ENCODE measurements around the gene VPS13A. TPM values are rescaled to one million over a fixed set of nuclear protein-coding genes. Genes with fewer than 3 reads are reported as not detected.

VPS13A gene
- 39.9 and 66.8 TPM in 2 replicates for total RNA-seq (ENCODE audit: low replicate concordance)

DNA sequence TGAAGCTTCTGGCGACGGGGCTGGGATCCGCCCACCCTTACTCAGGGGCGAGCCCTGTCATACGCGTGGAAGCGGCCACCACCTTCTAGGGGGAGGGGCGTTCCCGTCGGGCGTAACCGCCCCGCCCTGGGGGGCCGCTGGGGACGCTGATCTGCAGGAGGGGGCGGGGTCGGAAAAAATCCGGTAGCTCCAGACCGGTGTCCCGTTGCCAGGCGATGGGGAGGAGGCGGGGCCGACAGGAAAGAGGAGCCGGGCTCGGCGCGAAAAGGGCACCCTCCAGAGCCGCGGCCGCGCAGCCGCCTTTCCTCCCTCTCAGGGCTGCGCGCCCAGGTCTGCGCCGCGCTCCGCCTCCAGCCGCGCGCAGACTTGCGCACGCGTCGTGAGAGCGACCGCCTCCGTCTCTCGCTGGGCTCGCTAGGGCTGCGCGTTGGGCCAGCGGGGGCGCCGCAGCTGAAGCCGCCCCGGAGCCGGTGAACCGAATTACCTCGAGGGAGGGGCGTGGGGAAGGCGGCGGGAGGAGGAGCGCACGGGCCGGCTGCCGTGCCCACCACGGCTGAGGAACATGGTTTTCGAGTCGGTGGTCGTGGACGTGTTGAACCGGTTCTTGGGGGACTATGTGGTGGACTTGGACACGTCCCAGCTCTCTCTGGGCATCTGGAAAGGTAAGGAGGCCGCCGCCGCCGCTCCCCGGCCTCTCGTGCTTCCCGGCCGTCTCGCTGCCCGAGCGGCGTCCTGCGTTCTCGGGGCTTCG lies at the start of gene VPS13A:
TSS of gene VPS13A (plus strand) at position 392 of the 751 bp plus-strand sequence. CDS start at position 563, 171 bp downstream.
- Histone ChIP-seq H3K4me2 (peak within 1 kb of the TSS; percentile 88), H4K20me1 (ENCODE audit: low read depth) (peaks cover 20% of the 10 kb centered on the region), H3K4me1 (peaks cover 13% of the 10 kb centered on the region), H3K27ac (peak within 1 kb of the TSS; percentile 32), H3K27me3 (peaks cover 6% of the 10 kb centered on the region), H3K4me3 (peak within 1 kb of the TSS; percentile 76), H3K9ac (peak within 1 kb of the TSS; percentile 2), H3K36me3 (no peaks in the 10 kb centered on the region), H3K9me3 (ENCODE audit: low read depth) (no peaks in the 10 kb centered on the region), H3F3A (ENCODE audit: low read depth) (peaks cover 21% of the 10 kb centered on the region), H3K79me2 (ENCODE audit: low read depth) (peaks cover 45% of the 10 kb centered on the region), H2AFZ (replicated peaks) (peak within 1 kb of the TSS; percentile 90)
- DNase-seq (ENCODE audit: low spot score): peak; percentile 99
- Mint-ChIP-seq H3K27ac (peak within 1 kb of the TSS; percentile 59), H3K4me1 (peaks cover 27% of the 10 kb centered on the region), H3K4me3 (peak within 1 kb of the TSS; percentile 95), H3K36me3 (no peaks in the 10 kb centered on the region), H3K27me3 (ENCODE audit: insufficient read depth, low read depth) (no peaks in the 10 kb centered on the region), H3K9me3 (no peaks in the 10 kb centered on the region)
- TF ChIP-seq EZH2 (IDR thresholded peaks at IDR 0.05) (peak; percentile 12), EZH2phosphoT487 (IDR thresholded peaks at IDR 0.05) (no peak)
- TF ChIP-seq, protein P1, sequence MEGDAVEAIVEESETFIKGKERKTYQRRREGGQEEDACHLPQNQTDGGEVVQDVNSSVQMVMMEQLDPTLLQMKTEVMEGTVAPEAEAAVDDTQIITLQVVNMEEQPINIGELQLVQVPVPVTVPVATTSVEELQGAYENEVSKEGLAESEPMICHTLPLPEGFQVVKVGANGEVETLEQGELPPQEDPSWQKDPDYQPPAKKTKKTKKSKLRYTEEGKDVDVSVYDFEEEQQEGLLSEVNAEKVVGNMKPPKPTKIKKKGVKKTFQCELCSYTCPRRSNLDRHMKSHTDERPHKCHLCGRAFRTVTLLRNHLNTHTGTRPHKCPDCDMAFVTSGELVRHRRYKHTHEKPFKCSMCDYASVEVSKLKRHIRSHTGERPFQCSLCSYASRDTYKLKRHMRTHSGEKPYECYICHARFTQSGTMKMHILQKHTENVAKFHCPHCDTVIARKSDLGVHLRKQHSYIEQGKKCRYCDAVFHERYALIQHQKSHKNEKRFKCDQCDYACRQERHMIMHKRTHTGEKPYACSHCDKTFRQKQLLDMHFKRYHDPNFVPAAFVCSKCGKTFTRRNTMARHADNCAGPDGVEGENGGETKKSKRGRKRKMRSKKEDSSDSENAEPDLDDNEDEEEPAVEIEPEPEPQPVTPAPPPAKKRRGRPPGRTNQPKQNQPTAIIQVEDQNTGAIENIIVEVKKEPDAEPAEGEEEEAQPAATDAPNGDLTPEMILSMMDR (IDR thresholded peaks at IDR 0.05): peak; percentile 36

DNA sequence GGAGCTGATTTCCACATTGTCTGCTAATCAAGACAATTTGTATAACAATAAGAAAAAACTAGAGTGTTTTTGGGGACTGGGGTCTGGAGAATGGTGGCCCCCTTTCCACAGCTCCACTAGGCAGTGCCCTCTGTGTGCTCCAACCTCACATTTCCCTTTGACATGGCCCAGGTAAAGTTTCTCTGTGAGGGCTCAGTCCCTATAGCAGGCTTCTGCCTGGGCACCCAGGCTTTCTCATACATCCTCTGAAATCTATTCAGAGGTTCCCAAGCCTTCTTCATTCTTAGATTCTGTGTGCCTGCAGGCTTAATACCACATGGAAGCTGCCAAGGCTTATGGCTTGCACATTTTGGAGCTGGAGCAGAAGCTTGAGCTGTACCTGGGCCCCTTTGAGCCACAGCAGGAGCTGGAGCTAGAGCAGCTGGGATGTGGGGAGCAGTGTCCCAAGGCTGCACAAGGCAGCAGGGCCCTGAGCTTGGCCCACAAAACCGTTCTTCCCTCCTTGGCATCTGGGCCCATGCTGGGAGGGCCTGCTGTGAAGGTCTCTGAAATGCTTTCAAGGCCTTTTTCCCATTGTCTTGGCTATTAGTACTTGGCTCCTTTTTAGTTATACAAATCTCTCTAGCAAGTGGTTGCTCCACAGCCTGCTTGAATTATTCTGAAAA lies 49.1 kb upstream of the VPS13A start:
- peaks cover 2% of the 10 kb centered on the region for H3K27me3 Mint-ChIP-seq (ENCODE audit: insufficient read depth, low read depth)
- no peaks in the 10 kb centered on the region for H3K36me3 Mint-ChIP-seq

GRCh38 chr9:77131399-77131798 lies 45.9 kb upstream of the VPS13A start:
- H3K36me3 Mint-ChIP-seq: no peaks in the 10 kb centered on the region
- Histone ChIP-seq H3K27me3 (no peaks in the 10 kb centered on the region), H4K20me1 (ENCODE audit: low read depth) (no peaks in the 10 kb centered on the region), H3K4me1 (peaks cover 22% of the 10 kb centered on the region), H3K79me2 (ENCODE audit: low read depth) (no peaks in the 10 kb centered on the region), H3K36me3 (no peaks in the 10 kb centered on the region), H3K9me3 (ENCODE audit: low read depth) (no peaks in the 10 kb centered on the region), H3K4me2 (no peak overlapping the region), H3F3A (ENCODE audit: low read depth) (peaks cover 12% of the 10 kb centered on the region), H3K27ac (no peak overlapping the region), H3K9ac (no peak overlapping the region), H2AFZ (replicated peaks) (no peak overlapping the region), H3K4me3 (no peak overlapping the region)
- H3K27me3 Mint-ChIP-seq (ENCODE audit: insufficient read depth, low read depth): no peaks in the 10 kb centered on the region
- peaks cover 16% of the 10 kb centered on the region for H3K4me1 Mint-ChIP-seq
- no peak for TF ChIP-seq EZH2 (IDR thresholded peaks at IDR 0.05)
- TF ChIP-seq EZH2phosphoT487 (IDR thresholded peaks at IDR 0.05): no peak
- TF ChIP-seq, protein P1 (IDR thresholded peaks at IDR 0.05): no peak
- no peaks in the 10 kb centered on the region for H3K9me3 Mint-ChIP-seq
- H3K4me3 Mint-ChIP-seq: no peak overlapping the region
- DNase-seq (ENCODE audit: low spot score): no peak
- H3K27ac Mint-ChIP-seq: no peak overlapping the region

More for the DNA sequence above, 49.1 kb upstream of the VPS13A start:
- no peak overlapping the region for H3K4me2 ChIP-seq
- no peak overlapping the region for H3K4me3 ChIP-seq
- no peaks in the 10 kb centered on the region for H3K27me3 ChIP-seq
- H3K27ac ChIP-seq: no peak overlapping the region
- H2AFZ ChIP-seq (replicated peaks): no peak overlapping the region
- H3K9ac ChIP-seq: no peak overlapping the region
- no peaks in the 10 kb centered on the region for H3K36me3 ChIP-seq
- H3K79me2 ChIP-seq (ENCODE audit: low read depth): no peaks in the 10 kb centered on the region
- peaks cover 20% of the 10 kb centered on the region for H3K4me1 Mint-ChIP-seq
- DNase-seq (ENCODE audit: low spot score): peak; percentile 39
- no peak overlapping the region for H3K27ac Mint-ChIP-seq
- peaks cover 3% of the 10 kb centered on the region for H3K9me3 Mint-ChIP-seq
- no peak for TF ChIP-seq EZH2 (IDR thresholded peaks at IDR 0.05)
- TF ChIP-seq, protein P1 (IDR thresholded peaks at IDR 0.05): no peak
- no peak for TF ChIP-seq EZH2phosphoT487 (IDR thresholded peaks at IDR 0.05)
- no peak overlapping the region for H3K4me3 Mint-ChIP-seq
- H3K4me1 ChIP-seq: peaks cover 28% of the 10 kb centered on the region
- H3F3A ChIP-seq (ENCODE audit: low read depth): peaks cover 16% of the 10 kb centered on the region
- no peaks in the 10 kb centered on the region for H4K20me1 ChIP-seq (ENCODE audit: low read depth)
- no peaks in the 10 kb centered on the region for H3K9me3 ChIP-seq (ENCODE audit: low read depth)

Measured in neural progenitor cell (in vitro differentiated cells).